GM18511 (cell line): ENCODE measurements around the gene NRDE2.
"Not testable (repeated sequence)": the region's sequence is repeated elsewhere in the genome, so short reads cannot be mapped to it uniquely, and the experiment has no call there.

Source experiments
- ATAC-seq: cut with Tn5 transposase; IDR thresholded peaks from one replicate; pipeline ENCODE4 v1.9.1; 2021; ENCODE audit warnings: mild to moderate bottlenecking, moderate library complexity; ENCODE audit not compliant: unreplicated experiment

Gene NRDE2

GRCh38 chr14:90344331-90345238 is 12.8 kb upstream of the NRDE2 start:
- no peak for ATAC-seq

DNA sequence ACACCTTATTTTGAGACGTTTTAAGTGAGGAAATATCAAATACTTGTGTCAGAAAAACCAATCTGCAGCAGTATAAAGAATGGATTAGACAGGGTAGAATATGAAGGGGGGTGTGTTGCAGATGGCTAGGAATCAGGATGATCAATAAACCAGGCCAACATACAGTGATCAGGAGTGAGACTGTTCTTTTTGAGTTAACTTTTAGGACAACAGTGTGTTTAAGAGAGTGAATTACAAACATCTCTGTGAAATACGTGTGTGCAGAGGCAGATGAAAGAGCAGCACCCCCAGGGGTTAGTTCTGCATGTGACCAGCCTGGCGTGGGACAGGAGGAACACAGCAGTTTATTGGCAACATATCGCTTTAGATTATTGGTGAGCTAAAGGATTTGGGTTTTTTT is 10.6 kb upstream of the NRDE2 start:
- no peak for ATAC-seq

DNA sequence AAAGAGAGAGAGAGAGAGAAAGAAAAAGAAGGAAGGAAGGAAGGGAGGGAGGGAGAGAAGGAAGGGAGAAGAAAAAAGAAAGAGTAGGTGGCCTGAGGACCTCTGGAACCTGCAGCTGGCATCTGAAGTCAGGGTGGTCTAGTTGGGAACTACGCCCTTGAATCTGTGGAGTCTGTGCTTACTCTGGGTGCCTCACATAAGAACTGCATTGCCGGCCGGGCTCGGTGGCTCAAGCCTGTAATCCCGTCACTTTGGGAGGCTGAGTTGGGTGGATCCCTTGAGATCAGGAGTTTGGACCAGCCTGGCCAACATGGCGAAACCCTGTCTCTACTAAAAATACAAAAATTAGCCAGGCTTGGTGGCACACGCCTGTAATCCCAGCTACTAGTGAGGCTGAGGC is 10.0 kb upstream of the NRDE2 start:
- no peak for ATAC-seq

DNA sequence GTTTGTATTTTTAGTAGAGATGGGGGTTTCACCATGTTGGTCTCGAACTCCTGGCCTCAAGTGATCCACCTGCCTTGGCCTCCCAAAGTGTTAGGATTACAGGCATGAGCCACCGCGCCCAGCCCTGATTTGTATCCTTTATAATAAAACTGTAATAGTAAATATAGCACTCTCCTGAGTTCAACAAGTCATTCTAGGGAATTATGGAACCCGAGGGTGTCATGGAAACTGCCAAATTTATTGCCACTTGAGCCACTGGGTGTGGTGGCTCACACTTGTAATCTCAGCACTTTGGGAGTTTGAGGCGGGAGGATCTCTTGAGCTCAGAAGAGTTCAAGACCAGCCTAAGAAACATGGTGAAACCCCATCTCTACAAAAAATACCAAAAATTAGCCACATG is 9.5 kb upstream of the NRDE2 start:
- ATAC-seq = not testable (repeated sequence)

GRCh38 chr14:90336985-90337384 is 5.2 kb upstream of the NRDE2 start:
- ATAC-seq = no peak

DNA sequence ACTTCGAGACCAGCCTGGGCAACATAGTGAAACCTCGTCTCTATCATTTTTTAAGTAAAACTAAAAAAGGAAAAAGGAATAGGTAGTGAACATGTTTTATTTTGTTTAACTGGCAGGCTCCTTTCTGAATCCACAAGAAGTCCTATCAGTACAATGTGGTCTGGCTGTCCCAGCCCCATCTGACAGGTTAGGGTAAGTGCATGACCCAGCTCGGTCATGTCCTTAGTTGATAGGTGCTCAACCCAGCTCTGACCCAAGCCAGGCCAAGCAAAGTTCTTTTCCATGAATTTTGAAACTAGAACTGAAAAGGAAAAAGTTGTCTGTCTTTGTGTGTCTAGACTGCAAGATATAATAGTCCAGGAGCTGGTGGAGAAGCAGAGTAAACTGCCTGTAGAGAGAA is 4.7 kb upstream of the NRDE2 start:
- no peak for ATAC-seq

- ATAC-seq = peak; percentile 12
These were observed 487 bp upstream of the NRDE2 start for GRCh38 chr14:90332271-90332584.

DNA sequence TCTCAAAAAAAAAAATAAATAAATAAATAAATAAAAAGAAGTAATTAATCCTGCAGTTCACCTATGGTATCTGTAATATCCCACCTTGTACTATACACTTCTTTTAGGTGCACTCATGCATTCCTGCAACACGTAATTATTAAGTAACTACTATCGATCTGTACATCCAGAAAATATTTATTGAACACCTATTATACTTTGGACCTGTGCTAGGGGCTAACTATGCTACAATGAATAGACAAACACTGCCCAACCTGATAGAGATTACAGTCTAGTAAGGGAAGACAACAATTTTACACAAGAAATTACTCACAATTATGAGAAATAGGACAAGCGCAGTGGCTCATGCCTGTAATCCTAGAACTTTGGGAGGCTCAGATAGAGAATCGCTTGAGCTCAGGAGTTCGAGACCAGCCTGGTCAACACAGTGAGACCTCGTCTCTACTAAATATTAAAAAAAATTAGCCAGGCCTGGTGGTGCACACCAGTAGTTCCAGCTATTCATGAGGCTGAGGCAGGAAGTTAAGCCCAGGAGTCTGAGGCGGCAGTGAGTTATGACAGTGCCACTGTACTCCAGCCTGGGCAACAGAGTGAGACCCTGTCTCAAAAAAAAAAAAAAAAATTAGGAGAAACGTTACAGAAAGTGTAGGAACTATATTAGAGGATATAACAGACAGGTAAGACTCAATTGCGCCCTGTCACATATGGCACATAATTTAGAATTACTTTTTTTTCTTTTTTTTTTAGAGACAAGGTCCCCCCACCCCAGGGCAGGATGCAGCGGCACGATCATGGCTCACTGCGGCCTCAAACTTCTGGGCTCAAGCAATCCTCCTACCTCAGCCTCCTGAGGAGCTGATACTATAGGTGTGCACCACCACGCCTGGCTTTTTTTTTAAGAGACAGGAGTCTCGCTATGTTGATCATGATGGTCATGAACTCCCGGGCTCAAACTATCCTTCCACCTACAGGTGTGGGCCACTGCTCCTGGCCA is 1.2 kb downstream of the NRDE2 start:
- ATAC-seq = no peak

DNA sequence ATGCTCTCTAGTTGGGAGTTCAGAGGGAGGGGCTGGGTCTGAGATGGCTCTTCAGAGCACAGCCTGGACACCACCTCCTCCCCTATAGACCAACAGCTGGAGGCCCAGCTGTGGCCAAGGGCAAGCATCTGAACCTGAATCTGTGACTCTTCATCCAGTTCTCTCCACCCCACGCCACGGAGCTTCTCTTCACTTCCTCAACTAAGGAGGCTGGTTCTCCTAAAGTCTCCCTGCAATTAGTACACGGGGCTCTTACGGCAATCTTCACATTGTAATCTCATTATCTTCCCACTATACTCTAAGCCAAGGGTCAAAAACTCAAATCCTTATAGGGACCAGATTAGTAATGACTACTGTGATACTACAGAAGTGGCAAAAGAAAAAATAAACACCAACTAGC is 9.8 kb downstream of the NRDE2 start:
- no peak for ATAC-seq

- no peak for ATAC-seq
These were observed 11.9 kb downstream of the NRDE2 start for GRCh38 chr14:90319634-90320541.

GRCh38 chr14:90319173-90319572 is 12.6 kb downstream of the NRDE2 start:
- no peak for ATAC-seq

DNA sequence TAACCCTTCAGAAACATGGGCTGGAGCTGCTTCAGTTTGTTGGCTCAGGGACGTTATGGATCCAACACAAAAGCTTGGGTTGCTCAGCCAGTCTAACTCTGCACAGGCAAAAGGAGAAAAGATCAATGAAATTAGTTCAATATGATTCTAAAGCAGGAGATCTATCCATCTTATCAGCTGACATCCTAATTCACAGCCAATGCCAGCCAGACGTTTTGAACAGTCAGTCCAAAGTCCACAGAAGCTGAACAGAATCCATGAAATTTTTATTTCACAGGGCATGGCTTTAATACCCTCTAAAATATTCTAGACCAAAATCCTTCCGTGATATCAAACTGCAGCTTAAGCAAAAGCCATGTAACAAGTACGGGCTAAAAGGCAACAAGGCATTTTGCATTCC is 13.7 kb downstream of the NRDE2 start:
- no peak for ATAC-seq

DNA sequence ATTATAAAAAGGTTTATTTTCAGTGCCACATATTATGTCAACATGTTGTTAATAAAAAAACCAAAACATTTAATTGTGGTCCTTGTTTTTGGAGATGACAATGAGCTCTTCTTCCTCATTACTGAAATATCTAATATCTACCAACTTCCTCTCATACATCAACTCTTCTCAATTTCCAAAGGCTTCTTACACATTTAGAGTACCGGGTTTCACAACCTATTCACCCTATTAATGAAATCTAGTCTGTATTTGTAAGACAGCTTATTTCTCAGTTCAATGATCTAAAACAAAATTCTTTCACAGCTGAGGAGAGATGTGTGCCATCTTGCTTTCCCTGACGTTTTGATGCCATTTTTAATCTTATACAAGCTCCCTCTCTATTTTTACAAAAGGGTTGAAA is 14.5 kb downstream of the NRDE2 start:
- ATAC-seq = no peak

DNA sequence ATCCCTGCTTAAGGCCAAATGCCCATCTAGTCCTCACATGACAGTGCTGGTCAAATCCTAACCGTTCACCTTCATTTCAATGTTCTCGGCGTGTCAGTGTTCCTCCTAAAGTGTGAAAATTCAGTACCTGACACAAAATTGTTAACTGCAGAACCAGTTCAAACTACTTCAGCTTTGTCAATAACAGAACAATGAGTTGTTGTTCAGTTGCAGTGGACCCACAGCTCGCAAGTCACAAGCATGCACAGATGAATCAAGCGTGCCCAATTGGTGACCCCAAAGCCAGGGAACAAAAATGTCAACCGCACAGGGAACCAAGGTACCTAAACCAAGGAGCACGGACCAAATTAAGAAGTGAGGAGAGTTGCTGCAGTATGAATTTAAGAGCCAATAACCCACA is 23.2 kb downstream of the NRDE2 start:
- ATAC-seq = no peak

GRCh38 chr14:90305176-90305601 is 26.6 kb downstream of the NRDE2 start:
- ATAC-seq = no peak

DNA sequence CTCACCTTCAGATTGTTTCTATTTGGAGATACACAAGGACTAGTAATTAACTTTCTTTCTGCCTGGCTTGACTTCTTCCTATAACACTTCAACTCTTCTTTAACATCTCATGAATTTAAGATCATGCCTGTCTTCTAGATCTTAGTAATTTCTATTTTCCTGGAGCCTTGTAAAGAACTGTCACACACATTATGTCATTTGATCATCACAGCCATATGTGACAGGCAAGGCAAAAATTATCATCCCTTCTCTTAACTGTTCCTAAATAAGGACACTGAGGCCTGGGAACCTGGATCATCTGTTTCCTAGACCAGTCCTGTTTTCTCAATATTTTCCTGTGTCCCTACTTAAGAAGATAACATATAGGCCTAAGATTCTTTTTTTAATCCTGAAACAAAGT is 27.2 kb downstream of the NRDE2 start:
- no peak for ATAC-seq

- ATAC-seq = no peak
These were observed 28.3 kb downstream of the NRDE2 start for GRCh38 chr14:90303473-90303872.

DNA sequence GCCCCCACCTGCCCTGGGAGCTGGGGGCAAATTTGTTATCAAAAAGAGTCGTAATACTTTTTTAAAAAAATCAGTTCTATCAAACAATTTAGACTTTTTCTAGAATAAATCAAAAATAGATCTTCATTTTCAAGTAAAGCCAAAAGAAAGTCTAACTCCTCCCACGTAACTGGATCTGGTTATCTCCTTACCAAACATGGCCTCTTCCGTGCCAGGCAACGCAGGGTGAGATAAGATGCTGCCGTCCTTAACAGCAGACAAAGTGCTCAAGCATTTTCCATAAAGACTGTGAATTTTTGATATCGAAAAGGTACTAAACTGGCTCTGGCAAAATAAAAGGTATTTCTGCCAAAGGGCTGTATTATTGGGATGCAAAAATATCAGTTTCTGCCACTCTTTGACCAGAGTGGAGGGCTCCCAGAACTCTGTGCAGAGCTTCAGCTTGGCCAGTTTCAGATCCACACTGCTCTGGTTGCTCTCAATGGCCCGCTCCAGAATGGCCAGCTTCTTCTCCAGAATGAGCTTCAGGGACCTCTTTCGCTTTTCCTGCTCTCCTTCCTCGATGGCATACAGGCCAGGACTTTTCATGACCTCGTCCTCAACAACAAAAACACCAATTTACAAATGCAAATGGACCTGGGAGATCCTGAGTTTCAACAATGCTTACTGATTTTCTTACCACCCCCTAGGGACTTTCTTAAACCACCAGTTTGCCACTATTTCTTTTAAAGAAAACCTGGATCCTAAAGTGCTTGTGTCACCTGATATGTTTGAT is 29.0 kb downstream of the NRDE2 start:
- no peak for ATAC-seq

- no peak for ATAC-seq
These were observed 30.1 kb downstream of the NRDE2 start for GRCh38 chr14:90301668-90302090.

GRCh38 chr14:90301122-90301521 is 30.6 kb downstream of the NRDE2 start:
- no peak for ATAC-seq
